ENCODE data around the gene TMEM60. TPM values are rescaled to one million over a fixed set of nuclear protein-coding genes. Genes with fewer than 3 reads are reported as not detected.
A peak's percentile ranks its signal among the peaks of the same experiment; 100 is the strongest.

The TMEM60 gene
- total and polyA plus RNA-seq, 10 of the 15 experiments (the other 5 are each of a cell fraction or from before 2014, with no cell fraction given) = 13.2 to 94.2 (median 30.2) TPM

DNA sequence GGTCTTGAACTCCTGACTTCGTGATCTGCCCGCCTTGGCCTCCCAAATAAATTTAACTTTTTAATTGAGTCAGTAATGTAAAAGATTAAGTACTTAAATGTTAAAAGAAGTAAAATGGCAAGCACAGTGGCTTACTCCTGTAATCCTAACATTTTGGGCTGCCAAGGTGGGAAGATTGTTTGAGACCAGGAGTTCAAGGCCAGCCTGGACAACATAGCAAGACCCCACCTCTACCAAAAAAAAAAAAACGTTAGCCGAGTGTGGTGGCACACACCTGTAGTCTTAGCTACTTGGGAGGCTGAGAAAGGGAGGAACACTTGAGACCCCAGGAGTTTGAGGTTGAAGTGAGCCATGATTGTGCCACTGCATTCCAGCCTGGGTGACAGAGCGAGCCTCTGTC lies 26.4 kb upstream of the TMEM60 start:
- H3K4me3 ChIP-seq = no peak overlapping the region
- TF ChIP-seq, protein P1, sequence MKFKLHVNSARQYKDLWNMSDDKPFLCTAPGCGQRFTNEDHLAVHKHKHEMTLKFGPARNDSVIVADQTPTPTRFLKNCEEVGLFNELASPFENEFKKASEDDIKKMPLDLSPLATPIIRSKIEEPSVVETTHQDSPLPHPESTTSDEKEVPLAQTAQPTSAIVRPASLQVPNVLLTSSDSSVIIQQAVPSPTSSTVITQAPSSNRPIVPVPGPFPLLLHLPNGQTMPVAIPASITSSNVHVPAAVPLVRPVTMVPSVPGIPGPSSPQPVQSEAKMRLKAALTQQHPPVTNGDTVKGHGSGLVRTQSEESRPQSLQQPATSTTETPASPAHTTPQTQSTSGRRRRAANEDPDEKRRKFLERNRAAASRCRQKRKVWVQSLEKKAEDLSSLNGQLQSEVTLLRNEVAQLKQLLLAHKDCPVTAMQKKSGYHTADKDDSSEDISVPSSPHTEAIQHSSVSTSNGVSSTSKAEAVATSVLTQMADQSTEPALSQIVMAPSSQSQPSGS (IDR thresholded peaks at IDR 0.05; ENCODE audit: low read length) = no peak
- TF ChIP-seq, protein P2, sequence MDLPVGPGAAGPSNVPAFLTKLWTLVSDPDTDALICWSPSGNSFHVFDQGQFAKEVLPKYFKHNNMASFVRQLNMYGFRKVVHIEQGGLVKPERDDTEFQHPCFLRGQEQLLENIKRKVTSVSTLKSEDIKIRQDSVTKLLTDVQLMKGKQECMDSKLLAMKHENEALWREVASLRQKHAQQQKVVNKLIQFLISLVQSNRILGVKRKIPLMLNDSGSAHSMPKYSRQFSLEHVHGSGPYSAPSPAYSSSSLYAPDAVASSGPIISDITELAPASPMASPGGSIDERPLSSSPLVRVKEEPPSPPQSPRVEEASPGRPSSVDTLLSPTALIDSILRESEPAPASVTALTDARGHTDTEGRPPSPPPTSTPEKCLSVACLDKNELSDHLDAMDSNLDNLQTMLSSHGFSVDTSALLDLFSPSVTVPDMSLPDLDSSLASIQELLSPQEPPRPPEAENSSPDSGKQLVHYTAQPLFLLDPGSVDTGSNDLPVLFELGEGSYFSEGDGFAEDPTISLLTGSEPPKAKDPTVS (IDR thresholded peaks at IDR 0.05; ENCODE audit: low read depth, low read length) = no peak
- TF ChIP-seq MYC (IDR thresholded peaks at IDR 0.05; ENCODE audit: insufficient read depth, insufficient read length, insufficient replicate concordance, low read length, severe bottlenecking) = no peak
- no peak for TF ChIP-seq NFYB (IDR thresholded peaks at IDR 0.05; ENCODE audit: insufficient read depth, low read depth, low read length)
- TF ChIP-seq, protein P3, sequence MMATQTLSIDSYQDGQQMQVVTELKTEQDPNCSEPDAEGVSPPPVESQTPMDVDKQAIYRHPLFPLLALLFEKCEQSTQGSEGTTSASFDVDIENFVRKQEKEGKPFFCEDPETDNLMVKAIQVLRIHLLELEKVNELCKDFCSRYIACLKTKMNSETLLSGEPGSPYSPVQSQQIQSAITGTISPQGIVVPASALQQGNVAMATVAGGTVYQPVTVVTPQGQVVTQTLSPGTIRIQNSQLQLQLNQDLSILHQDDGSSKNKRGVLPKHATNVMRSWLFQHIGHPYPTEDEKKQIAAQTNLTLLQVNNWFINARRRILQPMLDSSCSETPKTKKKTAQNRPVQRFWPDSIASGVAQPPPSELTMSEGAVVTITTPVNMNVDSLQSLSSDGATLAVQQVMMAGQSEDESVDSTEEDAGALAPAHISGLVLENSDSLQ (IDR thresholded peaks at IDR 0.05) = no peak
- TF ChIP-seq BACH1 (IDR thresholded peaks at IDR 0.05; ENCODE audit: borderline replicate concordance) = no peak
- TF ChIP-seq RELA (IDR thresholded peaks at IDR 0.05; ENCODE audit: borderline replicate concordance, partially characterized antibody) = no peak
- no peak for TF ChIP-seq RB1 (IDR thresholded peaks at IDR 0.05; ENCODE audit: borderline replicate concordance)
- no peak for TF ChIP-seq TARDBP (IDR thresholded peaks at IDR 0.05; ENCODE audit: borderline replicate concordance)
- no peak for TF ChIP-seq RCOR1 (conservative IDR thresholded peaks at IDR 0.05; ENCODE audit: low read depth, low read length)
- no peak for TF ChIP-seq IKZF2 (IDR thresholded peaks at IDR 0.05)
- TF ChIP-seq NRF1 (conservative IDR thresholded peaks at IDR 0.05; ENCODE audit: low read depth, low read length) = no peak
- TF ChIP-seq MEF2B (IDR thresholded peaks at IDR 0.05; ENCODE audit: partially characterized antibody, poor library complexity, severe bottlenecking) = no peak
- no peak for TF ChIP-seq RFX5 (IDR thresholded peaks at IDR 0.05; ENCODE audit: low read depth, low read length)
- TF ChIP-seq, protein P4, sequence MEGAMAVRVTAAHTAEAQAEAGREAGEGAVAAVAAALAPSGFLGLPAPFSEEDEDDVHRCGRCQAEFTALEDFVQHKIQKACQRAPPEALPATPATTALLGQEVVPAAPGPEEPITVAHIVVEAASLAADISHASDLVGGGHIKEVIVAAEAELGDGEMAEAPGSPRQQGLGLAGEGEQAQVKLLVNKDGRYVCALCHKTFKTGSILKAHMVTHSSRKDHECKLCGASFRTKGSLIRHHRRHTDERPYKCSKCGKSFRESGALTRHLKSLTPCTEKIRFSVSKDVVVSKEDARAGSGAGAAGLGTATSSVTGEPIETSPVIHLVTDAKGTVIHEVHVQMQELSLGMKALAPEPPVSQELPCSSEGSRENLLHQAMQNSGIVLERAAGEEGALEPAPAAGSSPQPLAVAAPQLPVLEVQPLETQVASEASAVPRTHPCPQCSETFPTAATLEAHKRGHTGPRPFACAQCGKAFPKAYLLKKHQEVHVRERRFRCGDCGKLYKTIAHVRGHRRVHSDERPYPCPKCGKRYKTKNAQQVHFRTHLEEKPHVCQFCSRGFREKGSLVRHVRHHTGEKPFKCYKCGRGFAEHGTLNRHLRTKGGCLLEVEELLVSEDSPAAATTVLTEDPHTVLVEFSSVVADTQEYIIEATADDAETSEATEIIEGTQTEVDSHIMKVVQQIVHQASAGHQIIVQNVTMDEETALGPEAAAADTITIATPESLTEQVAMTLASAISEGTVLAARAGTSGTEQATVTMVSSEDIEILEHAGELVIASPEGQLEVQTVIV (IDR thresholded peaks at IDR 0.05; ENCODE audit: borderline replicate concordance, partially characterized antibody) = no peak
- TF ChIP-seq, protein P5, sequence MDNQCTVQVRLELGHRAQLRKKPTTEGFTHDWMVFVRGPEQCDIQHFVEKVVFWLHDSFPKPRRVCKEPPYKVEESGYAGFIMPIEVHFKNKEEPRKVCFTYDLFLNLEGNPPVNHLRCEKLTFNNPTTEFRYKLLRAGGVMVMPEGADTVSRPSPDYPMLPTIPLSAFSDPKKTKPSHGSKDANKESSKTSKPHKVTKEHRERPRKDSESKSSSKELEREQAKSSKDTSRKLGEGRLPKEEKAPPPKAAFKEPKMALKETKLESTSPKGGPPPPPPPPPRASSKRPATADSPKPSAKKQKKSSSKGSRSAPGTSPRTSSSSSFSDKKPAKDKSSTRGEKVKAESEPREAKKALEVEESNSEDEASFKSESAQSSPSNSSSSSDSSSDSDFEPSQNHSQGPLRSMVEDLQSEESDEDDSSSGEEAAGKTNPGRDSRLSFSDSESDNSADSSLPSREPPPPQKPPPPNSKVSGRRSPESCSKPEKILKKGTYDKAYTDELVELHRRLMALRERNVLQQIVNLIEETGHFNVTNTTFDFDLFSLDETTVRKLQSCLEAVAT (IDR thresholded peaks at IDR 0.05) = no peak

More for the DNA sequence above, 26.4 kb upstream of the TMEM60 start:
- BruUV-seq (replicated peaks) = no TSS peak
- FAIRE-seq (no peak), DNase-seq (ENCODE audit: low read depth, low spot score) (no peak), ATAC-seq (no peak)
- intact Hi-C loops (cut with micrococcal nuclease; ENCODE audit: unreplicated experiment) = no loop called here
- no peak overlapping the region for H3K9ac ChIP-seq (ENCODE audit: control insufficient read depth, insufficient read depth, low read length)
- peaks cover 63% of the 10 kb centered on the region for H3K79me2 ChIP-seq (ENCODE audit: control insufficient read depth, insufficient read depth, low read length)
- H3K9me3 ChIP-seq (replicated peaks; ENCODE audit: control insufficient read depth, insufficient read depth, low read length) = peaks cover 44% of the 10 kb centered on the region
- H3K4me2 ChIP-seq (ENCODE audit: control insufficient read depth, insufficient read depth) = peak overlapping the region; percentile 50; the same call in 1 of the 2 replicates
- ChIA-PET POLR2A (interaction anchor here (0.6 to 1.4 kb wide), 3 partner anchors 22 to 306 kb away, joined by 3 to 7 read pairs (median 5); no protein-coding TSS in a partner anchor), CTCF (interaction anchor here (1.1 kb wide), 1 partner anchor 13 kb away, joined by 3 read pairs; no protein-coding TSS in a partner anchor), SMC1A (ENCODE audit: uncharacterized antibody, unreplicated experiment) (interaction anchor here (0.6 to 1.2 kb wide), 4 partner anchors 9 to 151 kb away, joined by 3 to 4 read pairs (median 4); no protein-coding TSS in a partner anchor), RAD21 (ENCODE audit: unreplicated experiment) (no interaction called here)
- in situ Hi-C loops (cut with MboI) = no loop called here
- H3K27me3 ChIP-seq (replicated peaks in 1 of 2; ENCODE audit: control insufficient read depth in 2 of 2, insufficient read depth in 2 of 2, low read length in 1 of 2) = no peaks in the 10 kb centered on the region
- no peak overlapping the region for H2AFZ ChIP-seq (ENCODE audit: control insufficient read depth, low read depth, low read length)
- WGBS (ENCODE audit: insufficient coverage, insufficient replicate concordance, low lambda C conversion rate, missing lambda C conversion rate) = 83% methylated on average over 5 of the region's 5 CpGs
- H3K4me1 ChIP-seq (ENCODE audit: control insufficient read depth, insufficient read depth, low read length) = peaks cover 18% of the 10 kb centered on the region
- H3K27ac ChIP-seq (ENCODE audit: control insufficient read depth, insufficient read depth) = peak overlapping the region; percentile 6
- no peaks in the 10 kb centered on the region for H4K20me1 ChIP-seq (ENCODE audit: control insufficient read depth, insufficient read depth)
- H3K36me3 ChIP-seq (ENCODE audit: control insufficient read depth in 2 of 2, insufficient read depth in 2 of 2, low read length in 1 of 2) = peaks cover 5 to 6% of the 10 kb centered on the region in 2 experiments; a peak in 3 of 4 replicates
